Germinal center (tissue), 1 donor: ENCODE data around the gene RB1.
"Not testable (repeated sequence)": the region's sequence is repeated elsewhere in the genome, so short reads cannot be mapped to it uniquely, and the experiment has no call there.

Source experiments
- DNase-seq: peaks from one replicate; pipeline ENCODE4 v3.0.0; 2012; ENCODE audit warnings: mixed read lengths, low spot score

The RB1 gene

DNA sequence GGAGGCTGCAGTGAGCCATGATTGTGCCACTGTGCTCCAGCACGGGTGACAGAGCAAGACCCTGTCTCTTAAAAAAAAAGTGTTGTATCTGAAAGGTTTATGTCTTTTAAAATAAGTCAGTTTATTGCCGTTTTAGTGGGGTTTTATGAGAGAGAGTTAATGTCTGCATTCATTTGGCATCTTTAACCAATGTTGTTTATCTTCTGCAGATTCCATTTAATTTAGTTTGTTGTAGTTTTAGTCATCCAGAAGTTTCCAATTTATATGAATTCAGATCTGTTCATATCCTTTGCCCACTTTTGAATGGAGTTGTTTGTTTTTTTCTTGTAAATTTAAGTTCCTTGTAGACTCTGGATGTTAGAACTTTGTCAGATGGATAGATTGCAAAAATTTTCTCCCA, 146.1 kb downstream of the RB1 start:
- no peak for DNase-seq

DNA sequence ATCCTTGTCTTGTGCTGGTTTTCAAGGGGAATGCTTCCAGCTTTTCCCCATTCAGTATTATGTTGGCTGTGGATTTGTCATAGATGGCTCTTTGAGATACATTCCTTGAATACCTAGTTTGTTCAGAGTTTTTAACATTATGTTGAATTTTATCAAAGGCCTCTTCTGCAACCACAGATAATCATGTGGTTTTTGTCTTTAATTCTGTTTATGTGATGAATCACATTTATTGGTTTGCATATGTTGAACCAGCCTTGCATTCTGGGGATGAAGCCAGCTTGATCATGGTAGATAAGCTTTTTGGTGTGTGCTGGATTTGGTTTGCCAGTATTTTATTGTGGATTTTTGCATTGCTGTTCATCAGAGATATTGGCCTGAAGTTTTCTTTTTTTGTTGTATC, 147.6 kb downstream of the RB1 start:
- not testable (repeated sequence) for DNase-seq

DNA sequence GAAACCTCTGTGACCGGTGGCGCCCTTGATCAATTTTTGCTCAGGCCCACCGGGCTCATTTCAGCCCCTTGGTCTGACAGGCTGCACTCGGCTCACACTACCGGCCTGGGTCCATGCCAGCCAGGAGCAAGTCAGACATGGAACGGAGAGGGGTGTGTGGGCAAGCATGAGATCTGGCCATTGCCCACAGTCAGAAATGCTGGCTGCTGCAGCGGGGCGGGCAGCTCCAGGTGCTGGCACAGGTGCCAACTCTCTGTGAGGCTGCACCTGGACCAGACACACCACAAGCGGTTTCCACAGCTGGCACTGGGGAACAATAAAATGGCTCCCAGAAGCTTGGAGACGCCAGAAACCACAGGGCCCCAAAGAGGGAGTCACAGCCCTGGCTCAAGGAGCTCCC, 153.0 kb downstream of the RB1 start:
- no peak for DNase-seq

DNA sequence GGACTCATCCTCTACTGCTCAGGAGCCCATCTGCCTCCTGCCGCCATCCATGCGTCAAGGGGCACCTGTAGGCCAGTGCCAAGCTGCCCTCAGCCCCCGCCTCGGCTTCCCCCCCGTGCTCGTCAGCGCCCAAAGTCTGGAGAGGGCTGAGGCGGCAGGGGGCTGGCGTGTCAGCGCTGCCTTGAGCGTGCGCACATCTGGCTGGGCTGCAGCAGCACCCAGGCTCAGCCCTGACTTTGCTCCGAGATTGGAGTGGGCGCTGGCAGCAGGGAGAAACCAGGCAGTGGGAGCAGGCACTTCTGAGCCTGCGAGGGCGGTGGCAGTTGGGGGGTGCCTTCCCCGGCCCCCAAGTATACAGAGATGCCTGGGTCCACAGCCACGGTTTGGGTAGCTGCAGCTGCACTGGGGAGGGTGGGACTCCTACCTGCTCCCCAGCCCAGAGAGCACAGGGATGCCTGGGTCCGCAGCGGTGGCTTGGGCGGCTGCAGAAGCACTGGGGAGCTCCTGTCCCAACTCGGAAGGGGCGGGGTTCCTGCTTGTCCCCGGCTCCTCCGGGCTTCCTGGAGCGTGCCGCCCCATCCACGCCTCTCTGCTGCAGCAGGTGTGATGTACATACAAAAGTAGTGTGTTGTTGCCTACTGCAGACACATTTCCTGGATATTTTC, 154.2 kb downstream of the RB1 start:
- no peak for DNase-seq

DNA sequence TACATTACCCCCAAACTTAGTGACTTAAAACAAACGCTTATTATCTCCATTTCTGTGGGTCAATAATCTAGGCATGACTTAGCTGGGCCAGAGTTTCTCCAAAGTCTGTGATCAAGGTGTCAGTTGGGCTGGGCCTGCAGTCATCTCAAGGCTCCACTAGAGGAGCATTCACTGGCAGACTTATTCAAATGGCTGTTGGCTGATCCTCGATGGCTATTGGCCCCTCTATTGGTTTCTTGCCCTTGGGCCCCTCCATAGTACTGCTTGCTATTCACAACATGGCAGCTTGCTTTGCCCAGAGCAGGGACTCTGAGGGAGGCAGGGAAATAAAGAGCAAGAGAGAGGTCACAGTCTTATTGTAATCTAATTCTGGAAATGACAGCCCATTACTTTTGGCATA, 171.7 kb downstream of the RB1 start:
- DNase-seq = no peak

DNA sequence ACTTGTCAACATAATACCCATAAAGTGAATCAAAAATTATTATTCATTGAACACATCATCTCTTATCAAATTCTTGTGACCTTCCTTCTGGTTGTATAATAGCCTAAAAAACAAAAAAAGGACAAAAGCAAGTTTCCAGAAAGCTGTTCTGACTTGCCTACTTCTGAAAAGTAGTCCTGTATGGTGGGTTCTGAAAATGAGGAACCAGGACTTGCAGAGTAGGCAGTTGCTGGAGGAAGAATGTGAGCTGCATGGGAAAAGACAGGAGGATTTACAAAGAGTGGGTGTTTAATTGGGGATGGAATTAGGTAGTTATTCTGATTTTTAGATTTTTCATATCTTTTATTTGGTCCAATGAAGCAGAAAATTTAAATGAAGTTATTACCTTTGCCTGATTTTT, 172.7 kb downstream of the RB1 start:
- DNase-seq = no peak

DNA sequence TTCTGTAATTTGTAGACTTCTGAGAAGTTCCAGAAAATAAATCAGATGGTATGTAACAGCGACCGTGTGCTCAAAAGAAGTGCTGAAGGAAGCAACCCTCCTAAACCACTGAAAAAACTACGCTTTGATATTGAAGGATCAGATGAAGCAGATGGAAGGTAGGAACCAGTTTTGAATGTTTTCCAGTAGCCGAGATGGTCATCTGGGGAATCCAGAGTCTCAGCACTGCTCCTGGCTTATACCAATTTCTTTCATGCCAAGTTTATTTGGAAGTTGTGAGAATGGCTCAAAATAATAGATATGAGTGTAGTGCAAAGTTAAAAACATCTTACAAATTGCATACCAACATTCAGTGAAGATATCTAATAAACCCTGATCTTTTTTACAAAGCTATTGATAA, 173.1 kb downstream of the RB1 start:
- no peak for DNase-seq

DNA sequence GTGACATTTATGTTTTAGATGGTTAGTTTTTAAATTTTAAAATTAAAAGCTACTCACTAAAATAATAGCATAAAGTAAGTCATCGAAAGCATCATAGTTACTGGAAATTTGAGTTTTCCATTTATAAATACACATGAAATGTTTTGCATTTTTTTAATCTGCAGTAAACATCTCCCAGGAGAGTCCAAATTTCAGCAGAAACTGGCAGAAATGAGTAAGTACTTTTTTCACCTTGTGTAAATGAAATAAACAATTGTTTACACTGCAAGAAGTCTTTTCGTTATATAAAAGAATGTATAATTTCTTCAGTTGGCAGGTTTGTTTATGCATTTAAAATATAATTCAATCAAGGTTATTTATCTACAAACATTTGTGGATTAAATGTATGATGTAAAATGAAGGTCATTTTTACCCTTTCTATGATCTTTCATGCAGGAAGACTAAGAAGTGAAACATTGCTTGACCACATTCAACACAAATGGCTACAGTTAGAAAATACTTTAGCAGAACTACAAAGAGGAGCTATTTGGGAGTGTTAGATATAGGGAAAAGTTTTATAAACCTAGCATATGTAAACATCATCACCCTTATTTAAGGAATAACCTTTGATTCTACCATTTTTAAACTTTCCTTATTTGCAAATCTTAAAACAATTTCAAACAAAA, 173.8 kb downstream of the RB1 start:
- DNase-seq = no peak

DNA sequence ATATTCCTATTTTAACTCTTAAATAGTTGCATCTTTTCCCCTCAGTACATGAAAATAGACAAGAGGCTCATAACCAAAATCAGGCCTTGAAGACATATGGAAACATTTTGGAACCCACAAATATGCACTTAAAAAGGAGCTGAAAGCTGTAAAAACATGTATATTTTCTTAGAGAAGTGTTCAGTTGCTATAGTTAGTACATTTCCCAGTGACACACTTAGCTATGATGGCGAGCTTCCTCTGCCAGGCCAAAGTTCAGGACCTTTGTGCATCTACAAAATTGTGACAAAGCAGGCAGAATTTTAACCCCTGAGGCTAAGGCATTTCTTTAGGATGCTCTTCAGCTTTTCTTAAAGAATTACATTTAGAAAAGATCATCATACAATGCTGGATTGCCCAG, 174.8 kb downstream of the RB1 start:
- DNase-seq = no peak

DNA sequence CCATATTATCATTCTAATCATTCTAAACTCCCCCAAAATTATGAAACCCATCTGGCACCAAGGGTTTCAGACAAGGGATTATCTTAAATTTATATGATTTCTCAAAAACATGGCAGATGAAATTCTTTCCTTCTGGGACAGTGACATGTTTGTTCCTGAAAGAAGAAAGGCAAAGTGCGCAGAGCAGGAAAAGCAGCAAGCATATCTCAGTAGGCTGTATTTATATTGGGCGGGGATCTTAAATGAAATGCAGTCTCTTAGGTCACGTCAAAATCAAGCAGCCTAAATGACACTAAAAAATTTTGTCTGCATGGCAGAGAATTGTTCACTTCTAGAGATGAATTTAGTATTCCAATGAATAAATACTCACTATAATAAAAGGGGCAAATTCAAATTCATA, 180.0 kb downstream of the RB1 start:
- DNase-seq = no peak

DNA sequence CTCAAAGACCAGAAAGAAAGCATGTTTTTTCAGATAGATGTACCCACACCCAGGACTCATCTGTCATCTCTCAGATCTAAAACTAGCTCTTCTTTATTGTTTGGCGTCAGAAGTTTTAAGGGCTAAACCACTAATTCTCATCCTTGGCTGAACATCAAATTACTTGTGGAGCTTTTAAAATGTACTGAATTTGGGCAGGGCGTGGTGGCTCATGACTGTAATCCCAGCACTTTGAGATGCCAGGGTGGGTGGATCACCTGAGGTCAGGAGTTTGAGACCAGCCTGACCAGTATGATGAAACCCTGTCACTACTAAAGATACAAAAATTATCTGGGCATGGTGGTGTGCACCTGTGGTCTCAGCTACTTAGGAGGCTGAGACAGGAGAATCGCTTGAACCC, 181.9 kb downstream of the RB1 start:
- no peak for DNase-seq

DNA sequence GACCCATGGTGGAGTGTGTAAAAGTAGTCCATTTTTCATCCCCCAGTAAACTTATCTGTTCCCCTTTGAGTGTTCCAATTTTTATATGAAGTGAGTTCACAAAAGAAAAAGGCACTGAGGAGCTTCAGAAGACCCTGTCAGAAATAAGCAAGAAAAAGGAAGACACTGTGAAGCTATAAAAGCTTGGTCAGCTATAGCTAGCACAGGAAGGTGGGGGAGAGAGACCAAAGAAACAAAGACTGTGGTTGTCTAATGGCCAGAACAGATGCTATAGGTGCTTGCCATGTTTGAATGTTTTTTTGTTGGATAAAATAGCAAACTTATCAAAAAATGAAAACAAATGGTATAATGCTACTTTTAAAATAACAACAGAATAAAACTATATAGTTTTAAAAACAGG, 182.8 kb downstream of the RB1 start:
- DNase-seq = no peak

DNA sequence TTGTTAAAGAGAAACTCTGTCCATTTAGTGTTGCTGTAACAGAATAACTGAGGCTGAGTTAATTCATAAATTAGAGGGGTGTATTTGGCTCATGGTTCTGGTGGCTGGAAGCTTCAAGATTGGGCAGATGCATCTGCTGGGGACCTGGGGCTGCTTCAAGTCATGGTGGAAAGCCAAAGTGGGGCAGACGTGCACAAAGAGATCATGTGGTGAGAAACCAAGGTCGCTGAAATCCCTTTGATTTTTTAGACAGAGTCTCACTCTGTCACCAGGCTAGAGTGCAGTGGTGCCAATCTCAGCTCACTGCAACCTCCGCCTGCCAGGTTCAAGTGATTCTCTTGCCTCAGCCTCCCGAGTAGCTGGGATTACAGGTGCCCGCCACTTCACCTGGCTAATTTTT, 183.3 kb downstream of the RB1 start:
- DNase-seq = no peak

DNA sequence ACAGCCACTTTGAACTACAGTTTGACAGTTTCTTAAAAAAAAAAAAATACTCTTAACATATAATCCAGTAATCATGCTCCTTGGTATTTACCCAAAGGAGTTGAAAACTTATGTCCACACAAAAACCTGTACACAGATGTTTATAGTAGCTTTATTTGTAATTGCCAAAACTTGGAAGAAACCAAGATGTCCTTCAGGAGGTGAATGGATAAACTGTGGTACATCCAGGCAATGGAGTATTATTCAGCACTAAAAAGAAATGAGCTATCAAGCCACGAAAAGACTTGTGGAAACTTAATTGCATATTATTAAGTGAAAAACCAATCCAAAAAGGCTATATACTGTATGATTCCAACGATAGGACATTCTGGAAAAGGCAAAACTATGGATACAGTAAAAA, 184.4 kb downstream of the RB1 start:
- no peak for DNase-seq

DNA sequence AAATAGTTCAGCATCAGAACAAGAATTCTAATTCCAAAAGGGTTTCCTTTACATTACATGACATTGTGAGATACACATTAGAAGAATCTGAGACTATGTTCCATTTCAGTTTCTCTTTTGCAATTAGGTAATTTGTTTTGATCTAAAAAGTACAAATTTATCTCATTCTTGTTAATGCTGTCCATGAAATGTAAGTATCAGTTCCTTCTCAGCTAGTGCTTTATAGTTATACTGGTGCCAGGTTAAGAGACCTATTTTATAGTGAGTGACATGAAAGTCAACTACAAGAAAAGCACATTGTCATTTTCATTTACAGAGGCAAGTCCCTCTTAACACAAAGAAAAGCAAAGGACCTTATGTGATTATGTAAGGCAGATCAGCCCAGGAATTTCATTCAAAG, 185.4 kb downstream of the RB1 start:
- DNase-seq = peak; percentile 33

DNA sequence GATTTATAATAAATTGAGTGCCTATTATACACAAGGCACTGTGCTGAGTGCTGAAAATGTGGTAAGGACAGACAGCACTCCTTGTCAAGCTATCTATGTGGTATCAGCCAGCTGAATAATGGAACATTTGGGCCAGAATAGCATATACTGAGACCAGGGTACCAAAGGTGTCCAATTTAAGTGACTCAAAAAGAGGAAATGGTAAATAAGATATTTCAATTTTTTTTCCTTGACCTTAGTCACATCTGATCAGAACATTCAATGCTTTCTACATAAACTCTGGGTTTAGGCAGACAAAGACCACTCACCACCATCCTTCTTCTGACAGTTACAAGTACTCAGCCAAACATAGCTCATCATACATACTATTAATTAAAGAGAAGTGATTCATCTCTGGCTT, 186.1 kb downstream of the RB1 start:
- DNase-seq = no peak

DNA sequence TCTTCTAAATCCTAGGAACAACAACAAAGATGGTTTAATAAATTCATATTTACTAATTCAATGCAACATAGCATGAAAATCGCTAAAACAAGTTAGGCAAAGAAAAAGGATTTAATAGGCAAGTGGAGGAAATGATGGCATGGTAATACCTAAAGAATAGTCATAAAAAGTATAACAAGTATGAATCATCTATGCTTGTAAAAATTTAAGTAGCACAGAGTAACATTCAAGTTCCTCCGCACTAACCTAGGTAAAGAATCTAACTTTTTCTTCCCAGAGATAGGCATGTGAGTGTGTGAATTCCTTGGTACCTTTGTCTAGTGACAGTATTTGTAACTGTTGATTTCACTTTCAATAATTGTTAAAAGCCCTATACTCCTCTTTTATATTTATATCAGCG, 186.7 kb downstream of the RB1 start:
- DNase-seq = no peak

DNA sequence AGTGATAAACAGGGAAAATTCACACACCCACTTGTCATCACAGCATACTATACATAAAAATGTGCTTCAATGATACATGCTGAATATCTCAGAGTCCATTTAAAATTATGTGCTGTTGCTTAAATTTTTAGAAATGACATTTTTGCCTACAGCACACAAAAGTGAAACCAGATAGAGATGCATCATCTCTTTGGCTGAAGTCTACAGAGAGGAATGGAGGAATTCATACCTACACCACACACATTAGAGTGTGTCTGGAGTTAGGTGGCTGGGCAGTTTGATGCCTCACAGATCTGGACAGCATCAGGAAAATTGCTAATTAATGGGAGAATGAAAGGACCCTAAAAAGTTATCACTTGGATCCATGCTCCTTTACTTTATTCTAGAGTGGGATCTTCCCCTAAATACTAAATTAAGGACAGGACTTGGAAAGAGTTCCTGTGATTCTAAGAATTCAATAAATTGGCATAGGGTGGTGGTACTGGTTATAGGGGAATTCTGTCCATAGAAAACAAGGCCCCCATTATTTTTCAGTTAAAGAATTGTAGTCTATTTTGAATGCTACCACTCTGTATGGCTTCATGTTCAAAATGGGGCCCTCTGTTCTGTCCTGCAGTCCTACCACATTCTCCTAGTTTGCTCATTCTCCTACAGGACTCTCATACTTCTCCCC, 188.0 kb downstream of the RB1 start:
- no peak for DNase-seq

DNA sequence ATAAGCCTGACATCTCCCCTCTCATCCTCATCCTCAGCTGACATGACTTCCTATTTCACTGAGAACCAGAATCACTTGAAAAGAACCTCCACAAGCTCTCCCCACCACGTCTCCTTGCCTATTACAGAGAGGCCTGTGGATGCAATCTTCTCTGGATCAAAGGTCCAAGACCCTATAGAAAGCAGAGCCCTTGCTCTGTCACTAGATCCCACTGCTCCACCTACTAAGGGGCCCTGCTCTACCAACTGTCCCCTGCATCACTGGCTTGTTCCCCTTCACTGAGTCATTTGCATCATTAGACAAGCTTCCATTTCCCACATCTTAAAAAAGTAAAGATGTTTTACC, 188.5 kb downstream of the RB1 start:
- peak; percentile 52 for DNase-seq

DNA sequence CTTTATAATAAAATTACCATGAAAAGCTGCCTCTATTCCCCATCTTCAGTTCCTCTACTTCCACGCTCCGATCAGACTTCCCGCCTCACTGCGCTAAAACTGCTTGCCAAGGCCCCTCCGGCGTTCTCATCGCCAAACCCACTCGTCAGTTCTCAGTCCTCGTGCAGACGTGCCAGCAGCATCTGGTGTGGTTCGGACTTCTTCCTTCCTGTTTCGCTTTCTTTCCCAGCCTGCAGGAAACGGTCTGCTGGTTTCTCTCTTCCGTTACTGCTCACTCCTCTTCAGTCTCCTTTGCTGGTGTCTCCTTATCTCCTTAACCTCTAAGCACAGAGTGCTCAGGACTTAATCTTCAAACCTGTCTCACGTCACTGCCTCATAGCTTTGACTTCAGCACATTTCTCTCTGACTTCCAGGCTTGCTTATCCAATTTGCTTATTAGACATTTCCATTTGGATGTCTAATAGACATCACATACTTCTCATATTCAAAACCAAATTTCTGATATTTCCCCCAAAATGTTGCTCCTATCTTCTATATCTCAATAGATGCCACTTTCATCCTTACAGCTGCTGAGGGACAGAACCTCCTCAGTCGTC, 189.0 kb downstream of the RB1 start:
- peak; percentile 77 for DNase-seq

DNA sequence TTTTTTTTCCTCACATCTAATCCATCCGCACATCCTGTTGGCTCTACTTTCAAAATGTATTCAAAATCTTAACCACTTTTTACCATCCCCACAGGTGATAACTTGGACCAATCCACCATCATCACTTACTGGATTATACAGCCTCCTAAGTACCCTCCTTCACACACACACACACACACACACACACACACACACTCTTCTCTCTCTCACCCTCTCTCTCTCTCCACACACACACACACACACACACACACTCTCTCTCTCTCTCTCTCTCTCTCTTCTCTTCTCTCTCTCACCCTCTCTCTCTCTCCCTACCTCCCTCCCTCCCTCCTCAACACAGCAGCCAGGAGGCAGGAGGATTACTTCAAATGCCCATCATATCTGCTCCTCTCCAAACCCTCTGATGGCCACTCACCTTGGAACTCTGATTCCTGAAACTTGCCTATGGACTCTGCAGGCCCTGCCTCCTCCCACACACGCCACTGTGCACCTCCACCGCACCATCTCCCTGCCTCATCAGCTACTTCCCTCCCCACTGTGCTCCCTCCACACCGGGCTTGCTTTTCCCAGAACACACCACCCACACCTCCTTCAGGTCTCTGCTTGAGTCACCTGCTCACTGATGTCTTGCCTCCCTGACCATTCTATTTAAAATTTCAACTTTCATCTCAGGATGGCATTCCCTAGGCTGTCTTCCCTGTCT, 189.7 kb downstream of the RB1 start:
- no peak for DNase-seq

DNA sequence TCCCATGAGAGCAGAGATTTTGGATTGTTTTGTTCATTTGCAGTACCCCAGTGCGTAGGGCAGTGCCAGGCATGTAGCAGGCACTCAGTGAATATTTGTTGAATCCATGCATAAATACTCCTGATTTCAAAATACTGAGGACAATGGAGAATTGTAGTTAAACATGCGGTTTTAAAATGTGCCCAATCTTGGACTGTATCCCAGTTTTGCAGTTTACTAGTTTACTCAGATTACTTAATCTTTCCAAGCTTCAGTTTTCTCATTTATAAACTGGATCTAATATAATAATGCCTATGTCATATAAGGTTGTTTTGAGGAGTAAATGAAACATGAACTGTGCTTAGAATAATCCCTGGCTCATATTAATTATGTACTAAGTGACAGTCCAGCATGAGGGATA, 190.3 kb downstream of the RB1 start:
- no peak for DNase-seq

DNA sequence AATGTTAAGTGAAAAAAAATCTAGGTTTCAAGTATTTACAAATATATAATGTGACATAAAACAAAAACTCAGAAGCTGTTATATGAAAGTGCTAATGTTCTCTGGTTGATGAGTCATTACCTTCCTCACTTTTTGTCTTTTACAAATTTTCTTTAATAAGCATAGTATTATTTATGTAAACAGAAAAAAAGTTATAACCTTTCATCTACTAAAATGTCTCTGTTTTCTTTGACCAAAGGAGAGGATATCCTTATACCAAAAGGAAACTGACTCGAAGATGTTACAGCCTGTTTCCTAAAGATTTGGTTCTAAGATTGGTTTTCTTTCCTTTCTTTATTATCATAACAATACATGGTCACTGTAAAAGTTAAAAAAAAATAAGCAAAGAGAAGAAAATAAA, 191.3 kb downstream of the RB1 start:
- DNase-seq = no peak
